DOHH2 (cell line): ENCODE data around the gene ALK.

Experiments
- H3F3A ChIP-seq: fragments of 200-600 bp; sonication (generic), shearing (Covaris generic); 2 replicates; pipeline ENCODE4 v1.6.0; 2016; ENCODE audit warnings: antibody characterized with exemption, mild to moderate bottlenecking; ENCODE audit not compliant: control insufficient read depth, insufficient read depth
- H3K27ac ChIP-seq: fragments of 200-600 bp; sonication (generic); 2 replicates; pipeline ENCODE4 v1.5.1; 2014; ENCODE audit warnings: low read depth, mild to moderate bottlenecking, low read length, moderate library complexity
- H3K27me3 ChIP-seq: fragments of 200-600 bp; sonication (generic); 2 replicates; pipeline ENCODE4 v1.6.1; 2014; ENCODE audit warnings: mild to moderate bottlenecking, low read length, mixed read lengths; ENCODE audit not compliant: control insufficient read depth
- H3K36me3 ChIP-seq: fragments of 200-600 bp; sonication (generic); 2 replicates; pipeline ENCODE4 v1.6.1; 2014; ENCODE audit warnings: mild to moderate bottlenecking, low read length, moderate library complexity, mixed read lengths; ENCODE audit not compliant: control insufficient read depth
- H3K4me1 ChIP-seq: fragments of 200-600 bp; sonication (generic); 2 replicates; pipeline ENCODE4 v1.6.1; 2014; ENCODE audit warnings: mild to moderate bottlenecking, low read length, mixed read lengths; ENCODE audit not compliant: control insufficient read depth
- H3K4me2 ChIP-seq: fragments of 200-600 bp; sonication (generic); 2 replicates; pipeline ENCODE4 v1.6.0; 2014; ENCODE audit warnings: mild to moderate bottlenecking, low read length, moderate library complexity
- H3K4me3 ChIP-seq: fragments of 200-600 bp; sonication (generic); 2 replicates; pipeline ENCODE4 v1.5.1; 2014; ENCODE audit warnings: mild to moderate bottlenecking, low read length, mixed read lengths
- H3K79me2 ChIP-seq: fragments of 200-600 bp; sonication (generic); 2 replicates; pipeline ENCODE4 v1.6.1; 2014; ENCODE audit warnings: mild to moderate bottlenecking, low read length, mixed read lengths; ENCODE audit not compliant: control insufficient read depth
- H3K9me2 ChIP-seq: fragments of 200-600 bp; sonication (generic); replicated peaks from 2 replicates; pipeline ENCODE4 v1.6.1; 2014; ENCODE audit warnings: mild to moderate bottlenecking, low read length, mixed read lengths; ENCODE audit not compliant: control insufficient read depth
- H3K9me3 ChIP-seq: fragments of 200-600 bp; sonication (generic); 2 replicates; pipeline ENCODE4 v1.6.1; 2014; ENCODE audit warnings: antibody characterized with exemption, low read length, mixed read lengths; ENCODE audit not compliant: control insufficient read depth, insufficient read depth
- H4K20me1 ChIP-seq: fragments of 200-600 bp; sonication (generic); 2 replicates; pipeline ENCODE4 v1.6.0; 2014; ENCODE audit warnings: low read depth, mild to moderate bottlenecking, antibody characterized with exemption, low read length, moderate library complexity; ENCODE audit not compliant: control insufficient read depth, insufficient read depth
- CTCF ChIP-seq: fragments of 200-600 bp; sonication (generic); IDR thresholded peaks from one replicate; pipeline ENCODE4 v1.5.1; 2014; ENCODE audit warnings: antibody characterized with exemption, mild to moderate bottlenecking, low read depth, low read length; ENCODE audit not compliant: poor library complexity, severe bottlenecking
- EZH2phosphoT487 ChIP-seq: fragments of 200-600 bp; sonication (generic); IDR thresholded peaks from 2 replicates; pipeline ENCODE4 v1.6.1; 2017; ENCODE audit warnings: borderline replicate concordance, mild to moderate bottlenecking, antibody characterized with exemption, low read length, moderate library complexity, mixed read lengths

ALK gene

GRCh38 chr2:29196792-29197788 lies 724.3 kb downstream of the ALK start:
- Histone ChIP-seq H3K9me2 (no peaks in the 10 kb centered on the region), H3K79me2 (no peaks in the 10 kb centered on the region), H3K4me2 (no peak overlapping the region), H3K9me3 (no peaks in the 10 kb centered on the region), H3K36me3 (no peaks in the 10 kb centered on the region), H4K20me1 (no peaks in the 10 kb centered on the region), H3K4me1 (no peaks in the 10 kb centered on the region), H3K27ac (no peak overlapping the region), H3K27me3 (no peaks in the 10 kb centered on the region), H3F3A (no peaks in the 10 kb centered on the region), H3K4me3 (no peak overlapping the region)
- TF ChIP-seq EZH2phosphoT487: no peak
- peak; percentile 84 for TF ChIP-seq CTCF

DNA sequence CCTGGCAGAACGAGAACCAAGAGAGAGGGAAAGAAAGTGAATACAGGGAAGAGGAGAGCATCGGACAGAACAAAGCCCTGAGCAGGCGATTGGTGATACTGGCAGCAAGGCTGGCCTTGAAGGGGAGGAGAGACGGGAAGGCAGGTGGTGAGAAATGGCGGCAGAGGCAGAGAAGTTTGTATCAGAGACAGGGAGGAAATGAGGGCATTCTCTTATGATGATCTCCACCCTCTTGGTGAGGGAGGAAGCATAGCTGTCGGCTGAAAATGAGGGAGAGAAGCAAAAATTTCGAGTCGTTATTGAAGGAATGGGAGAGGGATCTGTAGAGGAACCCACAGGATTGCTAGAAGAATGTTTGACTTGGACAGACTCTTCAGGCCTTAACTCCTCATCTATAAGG lies 725.6 kb downstream of the ALK start:
- no peak overlapping the region for H3K27ac ChIP-seq
- H3K9me2 ChIP-seq: no peaks in the 10 kb centered on the region

DNA sequence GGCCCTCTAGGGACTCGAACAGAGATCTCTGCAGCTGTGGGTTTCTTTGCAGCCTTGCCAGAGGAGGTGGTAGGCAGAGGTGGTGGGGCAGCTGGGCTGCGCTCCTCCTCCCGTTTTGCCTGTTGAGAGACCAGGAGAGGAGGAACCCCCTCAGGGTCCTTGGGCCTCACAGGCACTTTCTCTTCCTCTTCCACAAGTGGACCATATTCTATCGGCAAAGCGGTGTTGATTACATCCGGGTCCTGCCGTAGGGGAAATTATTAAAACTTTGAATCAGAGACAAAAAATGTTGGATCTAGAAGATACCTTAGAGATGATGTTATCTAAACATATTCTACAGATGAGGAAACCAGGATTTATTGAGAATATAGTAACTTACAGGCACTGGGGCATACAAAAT lies 727.7 kb downstream of the ALK start:
- H3K4me2 ChIP-seq: no peak overlapping the region
- peaks cover 16% of the 10 kb centered on the region for H3K4me1 ChIP-seq
- no peaks in the 10 kb centered on the region for H3K27me3 ChIP-seq
- no peak overlapping the region for H3K27ac ChIP-seq
- TF ChIP-seq CTCF (no peak), EZH2phosphoT487 (no peak)
- no peaks in the 10 kb centered on the region for H3K36me3 ChIP-seq
- no peaks in the 10 kb centered on the region for H3K79me2 ChIP-seq
- no peak overlapping the region for H3K4me3 ChIP-seq
- no peaks in the 10 kb centered on the region for H4K20me1 ChIP-seq
- H3F3A ChIP-seq: no peaks in the 10 kb centered on the region
- H3K9me2 ChIP-seq: no peaks in the 10 kb centered on the region
- no peaks in the 10 kb centered on the region for H3K9me3 ChIP-seq

More for the DNA sequence above, 725.6 kb downstream of the ALK start:
- no peak overlapping the region for H3K4me3 ChIP-seq
- no peaks in the 10 kb centered on the region for H3K4me1 ChIP-seq
- no peak overlapping the region for H3K4me2 ChIP-seq
- H3K27me3 ChIP-seq: no peaks in the 10 kb centered on the region
- TF ChIP-seq CTCF (no peak), EZH2phosphoT487 (no peak)
- H4K20me1 ChIP-seq: no peaks in the 10 kb centered on the region
- no peaks in the 10 kb centered on the region for H3F3A ChIP-seq
- no peaks in the 10 kb centered on the region for H3K9me3 ChIP-seq
- H3K79me2 ChIP-seq: no peaks in the 10 kb centered on the region
- no peaks in the 10 kb centered on the region for H3K36me3 ChIP-seq
